ENCODE data around the gene CDRT4.

CDRT4 gene

DNA sequence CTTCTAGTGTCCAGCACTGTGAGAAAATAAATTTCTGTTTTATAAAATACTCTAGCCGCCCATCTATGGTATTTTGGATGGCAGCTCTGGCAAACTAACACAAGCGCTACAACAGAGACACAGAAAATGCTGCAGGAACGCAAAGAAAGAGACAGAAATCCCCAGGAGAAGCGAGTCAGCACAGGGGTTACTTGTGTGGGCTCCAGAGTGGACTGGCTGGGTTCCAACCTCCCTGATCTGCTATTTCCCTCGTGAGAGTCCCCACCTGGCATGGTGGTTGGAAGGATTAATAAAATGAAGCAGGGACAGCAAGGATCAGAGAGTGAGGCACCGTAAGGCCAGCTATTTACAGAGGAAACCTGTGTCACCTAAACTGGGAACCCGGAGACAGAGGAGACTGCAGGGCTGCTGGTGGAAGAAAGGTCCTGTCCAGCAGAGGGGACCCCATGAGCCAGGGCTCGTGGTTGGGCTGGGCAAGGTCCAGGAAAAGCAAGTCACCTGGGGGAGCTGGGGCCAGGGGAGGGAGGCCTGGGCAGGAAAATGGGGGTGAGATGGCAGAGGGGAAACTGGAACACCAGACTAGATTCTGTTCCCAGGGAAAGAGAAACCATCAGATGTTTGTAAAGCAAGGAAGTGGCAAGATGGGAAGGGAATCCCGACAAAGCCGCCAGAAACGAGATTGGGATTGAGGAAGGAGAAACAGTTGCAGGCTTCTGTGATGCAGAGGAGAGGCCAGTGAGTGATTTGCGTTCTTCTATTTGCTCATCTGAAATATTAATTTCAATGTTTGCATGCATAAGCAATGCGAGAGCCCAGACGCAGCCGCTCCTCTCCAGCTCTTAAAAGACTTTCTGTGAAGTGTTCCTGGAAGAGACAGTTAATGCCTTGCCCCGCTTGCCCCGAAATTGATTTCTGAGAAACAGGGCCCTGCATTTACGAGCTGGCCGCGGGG lies 63.0 kb downstream of the CDRT4 start:
- no peak for DNase-seq (ENCODE audit: low spot score)
- no peak for TF ChIP-seq CTCF (IDR thresholded peaks at IDR 0.05; ENCODE audit: extremely low read depth, insufficient read depth, missing control alignments)
- in situ Hi-C loops (cut with MboI; ENCODE audit: low pct_unique_long_range_greater_than_20kb, low sequenced_read_pairs, unreplicated experiment): no loop called here

DNA sequence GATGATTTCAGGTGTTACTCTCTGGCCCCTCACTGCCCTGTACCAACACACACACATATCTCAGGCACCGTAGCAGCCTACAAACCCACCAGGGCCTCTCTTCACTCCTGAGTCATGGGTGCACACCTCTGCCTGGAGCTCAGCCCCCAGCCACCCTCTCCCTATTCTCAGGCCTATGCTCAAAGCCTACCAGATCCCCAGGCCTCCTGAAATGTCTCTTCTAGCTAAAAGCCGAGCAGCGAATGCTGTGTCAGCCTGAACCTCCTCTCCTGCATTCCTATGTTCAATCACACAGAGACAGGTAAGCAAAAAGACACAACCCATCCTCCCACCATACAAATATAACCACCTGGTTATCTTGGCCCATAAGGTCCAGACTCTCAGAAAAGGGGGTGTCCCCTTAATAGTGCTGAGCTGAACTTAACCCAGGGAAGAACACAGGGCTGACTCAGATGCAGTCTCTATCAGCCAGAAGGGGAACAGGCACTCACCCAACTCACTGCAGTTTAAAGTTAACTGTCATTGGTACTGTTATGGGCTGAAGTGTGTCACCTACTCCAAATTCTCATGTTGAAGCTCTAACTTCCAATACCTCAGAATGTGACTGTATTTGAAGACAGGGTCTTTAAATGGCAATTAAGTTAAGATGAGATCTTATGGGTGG lies 64.0 kb downstream of the CDRT4 start:
- TF ChIP-seq CTCF (IDR thresholded peaks at IDR 0.05; ENCODE audit: extremely low read depth, insufficient read depth, missing control alignments): no peak
- no peak for DNase-seq (ENCODE audit: low spot score)
- in situ Hi-C loops (cut with MboI; ENCODE audit: low pct_unique_long_range_greater_than_20kb, low sequenced_read_pairs, unreplicated experiment): no loop called here

GRCh38 chr17:15399443-15399842 lies 68.0 kb downstream of the CDRT4 start:
- no peak for DNase-seq (ENCODE audit: low spot score)
- TF ChIP-seq CTCF (IDR thresholded peaks at IDR 0.05; ENCODE audit: extremely low read depth, insufficient read depth, missing control alignments): no peak
- in situ Hi-C loops (cut with MboI; ENCODE audit: low pct_unique_long_range_greater_than_20kb, low sequenced_read_pairs, unreplicated experiment): no loop called here

- DNase-seq (ENCODE audit: low spot score): no peak
- TF ChIP-seq CTCF (IDR thresholded peaks at IDR 0.05; ENCODE audit: extremely low read depth, insufficient read depth, missing control alignments): no peak
- in situ Hi-C loops (cut with MboI; ENCODE audit: low pct_unique_long_range_greater_than_20kb, low sequenced_read_pairs, unreplicated experiment): no loop called here
These were observed 68.6 kb downstream of the CDRT4 start for GRCh38 chr17:15398736-15399331.

- in situ Hi-C loops (cut with MboI; ENCODE audit: low pct_unique_long_range_greater_than_20kb, low sequenced_read_pairs, unreplicated experiment): no loop called here
- no peak for TF ChIP-seq CTCF (IDR thresholded peaks at IDR 0.05; ENCODE audit: extremely low read depth, insufficient read depth, missing control alignments)
- DNase-seq (ENCODE audit: low spot score): no peak
These were observed 69.1 kb downstream of the CDRT4 start for GRCh38 chr17:15398291-15398690.

- DNase-seq (ENCODE audit: low spot score): no peak
- in situ Hi-C loops (cut with MboI; ENCODE audit: low pct_unique_long_range_greater_than_20kb, low sequenced_read_pairs, unreplicated experiment): no loop called here
- no peak for TF ChIP-seq CTCF (IDR thresholded peaks at IDR 0.05; ENCODE audit: extremely low read depth, insufficient read depth, missing control alignments)
These were observed 69.8 kb downstream of the CDRT4 start for GRCh38 chr17:15397620-15398019.
